ENCODE data around the gene LHFPL6.

The LHFPL6 gene

DNA sequence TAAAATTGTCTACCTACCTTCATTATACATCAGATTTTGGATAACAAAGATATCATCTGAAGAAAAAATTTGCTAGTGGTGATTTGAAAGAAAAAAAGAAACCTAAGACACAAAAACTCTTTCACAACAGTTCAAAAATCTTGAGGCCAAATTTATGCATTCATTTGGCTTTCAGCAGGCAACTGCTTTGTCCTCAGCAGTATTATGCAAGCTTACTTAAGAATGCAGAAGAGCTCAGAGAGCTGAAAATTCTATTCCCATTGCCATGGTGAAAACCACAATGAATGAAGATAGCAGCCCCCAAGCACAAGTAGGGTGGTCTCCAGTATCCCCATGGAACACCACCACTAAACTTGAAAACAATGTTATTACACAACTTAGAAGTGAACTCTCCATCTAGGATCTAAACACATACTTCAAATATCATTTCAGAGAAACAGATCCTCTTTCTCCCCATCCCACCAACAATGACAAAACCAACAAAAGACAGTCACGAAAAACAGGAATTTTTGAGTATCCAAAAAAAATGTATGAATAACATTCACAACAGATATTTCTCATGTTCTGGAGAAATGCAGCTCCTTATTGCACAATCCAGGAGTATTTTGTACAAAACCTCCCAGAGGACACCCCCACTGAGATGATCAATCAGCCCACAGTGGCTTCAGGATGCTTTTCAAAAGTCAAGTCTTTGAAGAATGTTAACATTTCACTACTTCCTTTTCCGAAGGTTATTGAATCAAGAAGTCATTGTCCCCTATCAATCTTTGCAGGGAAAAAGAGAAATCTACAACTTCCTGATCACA lies 192.7 kb downstream of the LHFPL6 start:
- FAIRE-seq = no peak

DNA sequence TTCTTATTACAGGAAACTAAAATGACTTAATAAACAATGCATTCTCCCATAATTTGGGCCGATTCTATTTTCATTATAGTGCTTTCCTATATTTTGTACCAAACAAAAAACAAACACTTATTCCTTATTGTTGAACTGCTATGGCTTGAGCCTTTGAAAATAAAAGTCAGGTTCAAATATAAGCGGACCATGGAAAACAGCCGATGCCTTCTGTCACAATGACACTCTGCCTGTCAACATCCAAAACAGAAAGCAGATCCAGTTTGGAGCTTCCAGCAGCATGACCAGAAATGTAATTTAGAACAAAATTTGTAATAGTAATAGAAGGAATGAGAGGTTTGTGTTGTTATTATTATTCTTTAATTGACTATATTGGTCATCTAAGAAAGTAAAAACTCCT lies 194.5 kb downstream of the LHFPL6 start:
- FAIRE-seq = no peak

DNA sequence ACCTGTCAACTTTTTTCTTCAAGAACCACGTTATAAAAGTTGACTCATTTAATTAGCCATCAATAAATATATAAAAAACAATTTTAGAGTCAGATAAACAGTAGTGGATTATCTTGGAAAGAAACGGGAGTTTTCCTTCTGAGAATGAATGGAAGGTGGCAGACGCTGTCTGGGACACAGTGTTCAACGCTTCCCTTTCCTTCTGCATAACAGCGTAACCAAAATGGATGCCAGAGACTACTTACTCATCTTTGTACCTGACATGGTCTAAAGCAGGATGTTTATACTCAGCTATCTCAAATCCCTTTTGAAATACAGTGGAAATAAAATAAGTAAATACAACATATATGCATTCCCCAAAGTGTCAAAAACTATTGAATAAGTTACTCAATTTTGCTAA lies 195.2 kb downstream of the LHFPL6 start:
- no peak for FAIRE-seq

DNA sequence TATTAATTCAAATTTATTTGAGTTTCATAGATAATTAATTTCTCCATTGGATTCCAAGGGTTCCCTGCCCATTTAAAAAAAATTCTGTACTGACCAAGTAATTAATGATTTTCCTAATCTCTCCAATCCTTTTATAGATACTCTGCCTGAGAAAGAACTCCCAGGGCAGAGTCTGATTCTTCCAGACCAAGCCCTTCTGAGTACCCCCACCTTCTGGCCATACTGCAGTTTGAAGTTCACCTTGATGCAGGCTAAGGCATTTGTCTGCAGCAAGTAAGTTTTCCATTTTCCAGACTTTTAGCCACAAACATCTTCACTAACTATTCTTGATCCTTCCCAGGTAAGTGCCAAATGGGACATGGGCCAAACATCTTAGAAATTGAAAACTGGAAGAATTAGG lies 195.9 kb downstream of the LHFPL6 start:
- FAIRE-seq = no peak

DNA sequence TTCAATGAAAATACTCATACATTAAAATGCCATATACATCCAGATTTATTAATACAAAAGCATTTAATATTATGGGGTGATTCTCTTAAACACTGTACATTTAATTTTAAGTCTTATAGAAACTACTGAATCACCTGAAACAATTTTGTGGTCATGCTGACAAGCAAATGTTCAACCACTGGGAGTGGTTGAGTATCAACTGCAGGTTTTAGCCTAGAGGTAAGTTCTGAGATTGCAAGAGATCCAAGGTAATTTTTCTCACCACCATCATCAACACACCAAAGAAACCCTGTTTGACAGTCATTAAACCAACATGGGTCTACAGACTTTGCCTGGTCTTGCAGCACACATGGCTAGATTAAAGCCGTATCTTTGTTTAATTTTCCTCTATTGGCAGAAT lies 196.3 kb downstream of the LHFPL6 start:
- FAIRE-seq = no peak

GRCh38 chr13:39405596-39406205 lies 197.3 kb downstream of the LHFPL6 start:
- no peak for FAIRE-seq

GRCh38 chr13:39405107-39405506 lies 197.9 kb downstream of the LHFPL6 start:
- no peak for FAIRE-seq

- no peak for FAIRE-seq
Measured at GRCh38 chr13:39403106-39403505, 199.9 kb downstream of the LHFPL6 start.

GRCh38 chr13:39402221-39402970 lies 200.6 kb downstream of the LHFPL6 start:
- FAIRE-seq = no peak

- peak; percentile 64 for FAIRE-seq
Measured at GRCh38 chr13:39401756-39402155, 201.2 kb downstream of the LHFPL6 start.

DNA sequence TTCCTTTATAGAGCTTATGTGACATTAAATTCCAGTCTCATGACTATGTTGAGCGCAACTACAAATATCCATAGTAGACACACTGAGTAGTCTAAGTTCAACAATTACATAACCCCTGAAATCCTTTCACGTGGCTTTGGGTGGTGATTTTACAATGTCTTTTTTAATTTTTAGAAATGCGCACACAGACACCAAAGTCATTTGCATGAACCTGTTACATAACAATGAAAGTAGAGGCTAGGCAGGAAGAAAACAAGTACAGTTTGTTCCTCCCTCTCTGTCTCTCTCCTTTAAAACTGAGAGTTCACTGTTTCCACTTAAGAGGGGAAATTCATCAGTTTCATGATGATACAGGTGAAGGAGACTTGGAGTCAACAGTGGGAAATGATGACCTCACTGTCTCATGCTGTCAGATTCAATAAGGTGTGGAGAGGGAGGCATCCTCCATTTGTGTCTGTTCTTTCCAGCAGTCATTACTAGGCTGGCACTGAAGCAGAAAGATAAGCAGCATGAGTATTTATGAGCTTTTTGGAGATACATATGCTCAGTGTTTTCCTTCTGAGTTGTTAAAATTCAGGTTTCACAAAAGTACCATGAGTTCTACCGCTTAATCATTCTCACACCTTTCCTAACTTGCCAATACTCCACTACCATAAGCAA lies 201.8 kb downstream of the LHFPL6 start:
- no peak for FAIRE-seq

DNA sequence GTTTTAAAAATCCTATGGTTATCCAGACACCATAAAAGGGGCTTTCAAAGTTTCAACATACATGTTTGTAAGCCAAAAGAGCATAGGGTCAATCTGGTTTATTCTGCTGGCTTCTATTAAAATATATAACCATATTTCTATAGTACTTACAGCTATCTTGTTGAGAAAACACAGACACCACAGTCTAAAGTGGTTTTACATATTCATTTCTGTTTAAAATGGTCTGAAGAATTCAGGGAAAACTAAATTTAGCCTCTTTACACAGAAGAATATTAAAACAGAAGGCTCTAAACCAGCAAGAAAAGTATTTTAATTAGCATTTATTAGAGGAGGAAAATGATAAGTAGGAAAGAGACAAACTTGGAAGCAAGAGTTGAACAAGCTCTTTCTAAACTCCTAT lies 203.9 kb downstream of the LHFPL6 start:
- FAIRE-seq = no peak

DNA sequence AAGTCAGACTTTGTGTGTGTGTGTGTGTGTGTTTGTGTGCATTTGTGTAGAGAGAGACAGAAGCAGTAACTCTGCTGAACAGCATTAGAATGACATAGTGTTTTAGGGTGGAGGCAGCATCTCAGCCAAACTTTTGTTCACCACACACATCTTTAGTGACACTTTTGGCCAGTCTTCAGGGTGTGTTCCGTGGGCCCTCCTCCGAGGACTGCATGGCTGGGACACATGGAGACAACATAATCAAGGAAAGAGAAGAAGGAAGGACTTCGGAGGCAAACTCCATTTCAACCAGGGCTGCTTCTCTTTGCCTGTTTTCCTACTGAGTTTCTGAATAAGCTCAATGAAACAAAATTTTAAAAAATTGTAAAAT lies 205.1 kb downstream of the LHFPL6 start:
- no peak for FAIRE-seq

DNA sequence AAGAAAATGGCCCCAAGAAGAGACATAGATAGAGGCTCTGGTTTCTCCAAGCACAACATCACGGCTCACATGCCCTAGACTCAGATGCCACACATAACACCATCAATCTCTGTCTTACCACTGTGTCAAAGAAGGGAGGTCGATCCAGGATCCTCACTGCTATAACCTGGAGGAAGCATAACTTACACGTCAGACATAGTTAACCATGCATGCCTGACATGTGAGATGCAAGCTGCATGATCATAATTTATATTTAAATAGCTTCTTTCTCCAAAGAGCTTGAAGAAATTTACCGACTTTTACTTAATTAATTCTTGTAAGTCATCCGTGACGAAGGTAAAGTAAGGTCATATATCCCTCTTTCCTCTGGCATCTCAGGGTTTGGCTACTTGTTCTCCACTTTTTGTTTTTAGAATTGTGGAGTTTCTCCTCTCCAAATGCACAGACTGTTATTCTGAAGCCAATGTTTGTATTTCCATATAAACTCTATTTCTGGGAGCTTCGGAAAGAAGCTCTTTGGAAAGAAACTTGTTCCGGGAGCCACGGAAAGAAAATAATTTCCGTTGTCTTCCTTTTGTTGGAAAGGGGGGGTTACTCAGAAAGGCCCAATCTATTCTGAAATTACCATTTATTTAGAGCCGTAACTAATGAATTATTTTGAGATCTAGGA lies 205.6 kb downstream of the LHFPL6 start:
- FAIRE-seq = no peak

DNA sequence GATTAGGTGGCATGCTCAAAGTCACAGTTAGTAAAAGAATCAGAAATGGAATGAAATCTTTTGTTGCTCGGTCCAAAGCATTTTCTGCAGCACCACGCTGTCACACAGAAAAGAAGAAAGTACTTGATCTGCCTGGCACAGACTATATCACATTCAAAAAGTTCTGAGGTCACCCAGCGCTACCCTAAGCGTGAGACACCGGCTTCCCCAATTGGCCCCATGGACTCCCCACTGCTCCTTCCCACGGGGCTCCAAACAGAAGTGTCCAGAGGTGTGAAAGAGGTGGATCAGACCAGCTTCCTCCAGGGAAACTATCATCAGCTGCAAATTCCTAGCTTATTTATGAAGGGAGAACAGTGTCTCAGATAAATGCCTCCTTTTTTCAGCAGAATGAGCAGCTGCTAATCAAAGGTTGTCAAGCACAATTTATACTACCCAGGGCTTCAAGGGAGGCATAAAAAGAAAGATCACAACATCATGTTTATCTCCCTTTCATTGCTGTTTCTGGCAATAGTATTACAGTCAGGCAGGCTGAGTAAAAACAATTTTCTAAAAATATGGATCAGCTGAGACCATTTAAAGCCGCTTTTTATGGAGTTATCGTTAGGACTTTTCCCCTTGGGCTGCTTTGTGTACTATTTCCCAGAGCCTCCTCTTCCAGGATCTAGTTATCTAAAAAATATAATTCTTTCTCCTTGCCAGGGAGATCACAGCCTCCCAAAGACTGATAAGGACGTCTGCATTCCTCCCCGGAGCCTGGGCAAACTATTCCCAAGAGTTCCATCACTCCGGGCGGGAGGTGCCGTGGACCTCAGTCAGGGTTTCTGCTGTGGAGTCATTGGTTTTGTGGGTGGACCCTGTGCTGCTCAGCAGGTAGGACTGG lies 208.0 kb downstream of the LHFPL6 start:
- FAIRE-seq = no peak

DNA sequence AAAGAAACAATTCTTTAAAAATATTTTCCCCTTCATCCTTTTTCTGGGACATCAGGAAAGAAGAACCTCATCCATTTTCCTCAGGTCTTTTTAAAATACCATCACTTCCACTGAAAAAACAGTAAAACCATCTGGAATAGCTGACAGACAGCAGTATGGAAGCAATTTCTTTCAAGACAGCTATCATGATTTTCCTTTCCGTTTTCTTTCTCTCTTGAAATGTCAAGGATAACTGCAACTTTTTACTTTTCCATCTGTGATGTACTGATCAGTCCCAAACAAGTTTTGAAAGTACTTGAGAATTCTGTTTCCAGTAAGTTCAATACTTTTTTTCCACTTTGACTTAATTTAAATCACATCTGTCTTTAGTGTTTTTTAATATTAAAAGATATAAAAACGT lies 211.2 kb downstream of the LHFPL6 start:
- FAIRE-seq = no peak

DNA sequence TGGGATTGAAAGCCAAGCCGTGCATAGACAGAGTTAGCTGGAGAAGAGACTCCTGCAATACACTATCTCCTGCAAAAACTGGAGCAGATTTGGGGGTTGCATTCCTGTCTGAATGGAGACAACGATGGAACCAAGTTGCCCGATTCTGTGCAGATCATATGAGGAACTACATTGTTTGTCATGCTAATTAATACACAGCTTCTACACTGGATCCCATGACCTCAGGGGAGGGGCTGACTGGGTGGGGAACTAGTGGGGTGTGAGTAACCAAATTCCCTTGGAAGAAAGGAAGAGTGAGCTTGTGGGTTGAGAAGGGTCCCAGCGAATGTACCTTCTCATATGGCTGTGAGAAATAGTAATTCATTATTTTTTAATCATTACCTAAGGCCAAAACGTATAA lies 214.0 kb downstream of the LHFPL6 start:
- FAIRE-seq = no peak

DNA sequence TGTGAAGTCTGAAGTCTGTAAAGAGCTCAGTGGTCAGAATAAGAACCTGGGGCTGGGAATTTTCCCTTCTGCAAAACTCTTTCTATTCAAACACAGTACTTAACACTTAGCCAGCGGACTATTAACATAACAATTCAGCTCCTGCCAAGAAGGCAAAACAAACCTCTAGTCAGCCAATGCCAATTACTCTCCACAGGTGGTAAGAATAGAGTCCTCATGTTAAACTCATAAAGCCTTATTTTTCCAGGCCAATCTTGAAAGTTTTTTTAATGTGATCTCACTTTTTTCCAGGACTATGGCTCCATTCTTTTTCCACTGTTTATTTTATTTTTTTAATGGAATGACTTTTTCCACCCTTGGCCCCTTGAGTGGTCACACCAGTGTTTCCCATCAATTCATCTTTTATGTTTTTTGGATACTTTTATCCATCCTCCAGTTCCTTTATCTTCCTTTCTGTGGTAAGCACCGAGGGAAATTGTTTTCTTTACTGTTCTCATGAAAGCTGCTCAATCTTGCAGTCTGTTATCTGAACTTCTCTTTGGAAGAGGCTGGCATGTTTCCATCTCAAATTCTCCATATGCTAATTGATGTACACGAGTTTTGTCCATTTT lies 217.3 kb downstream of the LHFPL6 start:
- peak; percentile 45 for FAIRE-seq

- no peak for FAIRE-seq
Measured at GRCh38 chr13:39385154-39385553, 217.8 kb downstream of the LHFPL6 start.

GRCh38 chr13:39381456-39381855 lies 221.5 kb downstream of the LHFPL6 start:
- no peak for FAIRE-seq

Data from endometrium (tissue), 2 donors.